ENCODE results near the gene GPD2. TPM values are rescaled to one million over a fixed set of nuclear protein-coding genes. Genes with fewer than 3 reads are reported as not detected.

GPD2 gene
- 6.5 TPM for polyA plus RNA-seq

GRCh38 chr2:156435718-156436496 lies at the start of gene GPD2:
TSS of gene GPD2 (plus strand) at chr2:156436379. CDS start at chr2:156476106, 39,727 bp downstream.
- Mint-ChIP-seq H3K4me1 (peaks cover 17 to 31% (median 29%) of the 10 kb centered on the region in 3 donors), H3K36me3 (peaks cover 3% of the 10 kb centered on the region), H3K27ac (peak within 1 kb of the TSS; percentile 80 to 98 (median 96)), H3K27me3 (no peaks in the 10 kb centered on the region), H3K9me3 (no peaks in the 10 kb centered on the region), H3K4me3 (peak within 1 kb of the TSS; percentile 95 to 99 (median 96))

- Mint-ChIP-seq H3K27ac (peak overlapping the region in 1 of 3 donors; percentile 49), H3K9me3 (no peaks in the 10 kb centered on the region), H3K4me1 (peaks cover 7 to 14% (median 13%) of the 10 kb centered on the region in 3 donors), H3K36me3 (no peaks in the 10 kb centered on the region), H3K4me3 (no peak overlapping the region), H3K27me3 (no peaks in the 10 kb centered on the region)
These were observed 42.0 kb upstream of the GPD2 start for GRCh38 chr2:156394033-156394741.

- Mint-ChIP-seq H3K4me1 (peaks cover 13 to 27% (median 21%) of the 10 kb centered on the region in 3 donors), H3K36me3 (no peaks in the 10 kb centered on the region), H3K9me3 (peaks cover 0 to 5% (median 0%) of the 10 kb centered on the region in 3 donors), H3K27ac (peak overlapping the region; percentile 19 to 98 (median 55)), H3K27me3 (no peaks in the 10 kb centered on the region), H3K4me3 (peak overlapping the region in 3 of 4 donors; percentile 18 to 97 (median 55))
These were observed 40.1 kb upstream of the GPD2 start for GRCh38 chr2:156396126-156396525.

GRCh38 chr2:156397229-156397628 lies 39.0 kb upstream of the GPD2 start:
- Mint-ChIP-seq H3K27ac (peak overlapping the region in 1 of 3 donors; percentile 98), H3K36me3 (no peaks in the 10 kb centered on the region), H3K27me3 (no peaks in the 10 kb centered on the region), H3K4me3 (peak overlapping the region in 2 of 4 donors; percentile 21 to 97), H3K9me3 (peaks cover 0 to 5% (median 0%) of the 10 kb centered on the region in 3 donors), H3K4me1 (peaks cover 19 to 27% (median 23%) of the 10 kb centered on the region in 3 donors)

- no peaks in the 10 kb centered on the region for H3K27me3 Mint-ChIP-seq
- H3K27ac Mint-ChIP-seq = no peak overlapping the region
- H3K36me3 Mint-ChIP-seq = no peaks in the 10 kb centered on the region
- peak overlapping the region in 2 of 4 donors; percentile 39 to 97 for H3K4me3 Mint-ChIP-seq
- H3K4me1 Mint-ChIP-seq = peaks cover 19 to 27% (median 23%) of the 10 kb centered on the region in 3 donors
- H3K9me3 Mint-ChIP-seq = peaks cover 0 to 5% (median 0%) of the 10 kb centered on the region in 3 donors
These were observed 38.0 kb upstream of the GPD2 start for GRCh38 chr2:156398176-156398575.

GRCh38 chr2:156399224-156399949 lies 36.8 kb upstream of the GPD2 start:
- no peaks in the 10 kb centered on the region for H3K27me3 Mint-ChIP-seq
- H3K4me1 Mint-ChIP-seq = peaks cover 19 to 27% (median 23%) of the 10 kb centered on the region in 3 donors
- H3K4me3 Mint-ChIP-seq = peak overlapping the region; percentile 91 to 97 (median 96)
- H3K27ac Mint-ChIP-seq = peak overlapping the region in 2 of 3 donors; percentile 99 to 100
- no peaks in the 10 kb centered on the region for H3K36me3 Mint-ChIP-seq
- H3K9me3 Mint-ChIP-seq = peaks cover 0 to 5% (median 0%) of the 10 kb centered on the region in 3 donors

GRCh38 chr2:156399950-156400705 lies 36.1 kb upstream of the GPD2 start:
- Mint-ChIP-seq H3K4me1 (peaks cover 19 to 27% (median 20%) of the 10 kb centered on the region in 3 donors), H3K27me3 (no peaks in the 10 kb centered on the region), H3K4me3 (peak overlapping the region; percentile 91 to 97 (median 96)), H3K27ac (peak overlapping the region; percentile 99 to 100 (median 99)), H3K36me3 (no peaks in the 10 kb centered on the region), H3K9me3 (peaks cover 0 to 5% (median 0%) of the 10 kb centered on the region in 3 donors)

- Mint-ChIP-seq H3K36me3 (no peaks in the 10 kb centered on the region), H3K4me3 (peak overlapping the region; percentile 91 to 97 (median 96)), H3K27ac (peak overlapping the region; percentile 99 to 100 (median 99)), H3K4me1 (peaks cover 17 to 26% (median 17%) of the 10 kb centered on the region in 3 donors), H3K9me3 (peaks cover 0 to 5% (median 0%) of the 10 kb centered on the region in 3 donors), H3K27me3 (no peaks in the 10 kb centered on the region)
These were observed 35.2 kb upstream of the GPD2 start for GRCh38 chr2:156400706-156401678.

- no peaks in the 10 kb centered on the region for H3K27me3 Mint-ChIP-seq
- peaks cover 11 to 19% (median 12%) of the 10 kb centered on the region in 3 donors for H3K4me1 Mint-ChIP-seq
- H3K4me3 Mint-ChIP-seq = peak overlapping the region in 2 of 4 donors; percentile 28 to 97
- H3K36me3 Mint-ChIP-seq = no peaks in the 10 kb centered on the region
- peak overlapping the region in 1 of 3 donors; percentile 15 for H3K27ac Mint-ChIP-seq
- H3K9me3 Mint-ChIP-seq = peaks cover 0 to 5% (median 0%) of the 10 kb centered on the region in 3 donors
These were observed 34.3 kb upstream of the GPD2 start for GRCh38 chr2:156401861-156402260.

- peak overlapping the region in 1 of 3 donors; percentile 15 for H3K27ac Mint-ChIP-seq
- H3K9me3 Mint-ChIP-seq = peaks cover 0 to 5% (median 0%) of the 10 kb centered on the region in 3 donors
- H3K36me3 Mint-ChIP-seq = no peaks in the 10 kb centered on the region
- no peaks in the 10 kb centered on the region for H3K27me3 Mint-ChIP-seq
- H3K4me3 Mint-ChIP-seq = peak overlapping the region in 1 of 4 donors; percentile 24
- peaks cover 2 to 6% (median 5%) of the 10 kb centered on the region in 3 donors for H3K4me1 Mint-ChIP-seq
These were observed 30.6 kb upstream of the GPD2 start for GRCh38 chr2:156405586-156405985.

GRCh38 chr2:156411835-156412234 lies 24.3 kb upstream of the GPD2 start:
- H3K27me3 Mint-ChIP-seq = peaks cover 5% of the 10 kb centered on the region
- H3K9me3 Mint-ChIP-seq = no peaks in the 10 kb centered on the region
- no peaks in the 10 kb centered on the region for H3K4me1 Mint-ChIP-seq
- H3K4me3 Mint-ChIP-seq = no peak overlapping the region
- H3K36me3 Mint-ChIP-seq = no peaks in the 10 kb centered on the region
- no peak overlapping the region for H3K27ac Mint-ChIP-seq

GRCh38 chr2:156421851-156422250 lies 14.3 kb upstream of the GPD2 start:
- Mint-ChIP-seq H3K27me3 (peaks cover 5% of the 10 kb centered on the region), H3K4me3 (no peak overlapping the region), H3K36me3 (no peaks in the 10 kb centered on the region), H3K9me3 (no peaks in the 10 kb centered on the region), H3K4me1 (no peaks in the 10 kb centered on the region), H3K27ac (no peak overlapping the region)

- Mint-ChIP-seq H3K4me1 (no peaks in the 10 kb centered on the region), H3K27me3 (peaks cover 5% of the 10 kb centered on the region), H3K4me3 (no peak overlapping the region), H3K9me3 (no peaks in the 10 kb centered on the region), H3K27ac (no peak overlapping the region), H3K36me3 (no peaks in the 10 kb centered on the region)
These were observed 12.4 kb upstream of the GPD2 start for GRCh38 chr2:156423674-156424282.

All from IgD-negative memory B cell (primary cell).